Trophoblast cell (in vitro differentiated cells and primary cell): Measurements from ENCODE around the gene THOC6.
A peak's percentile ranks its signal among the peaks of the same experiment; 100 is the strongest.

Experiments used
- DNase-seq, 2 donors: peaks; one replicate each; pipeline ENCODE4 v3.0.0-alpha.2; 2016
- H2AFZ ChIP-seq: 2 replicates; pipeline ENCODE4 v1.6.1; 2013; ENCODE audit warnings: low read length, moderate library complexity, mild to moderate bottlenecking; ENCODE audit not compliant: insufficient read depth, poor library complexity
- H2AK5ac ChIP-seq: 2 replicates; pipeline ENCODE4 v1.6.1; 2013; ENCODE audit warnings: mild to moderate bottlenecking, low read length
- H2BK120ac ChIP-seq: 2 replicates; pipeline ENCODE4 v1.6.1; 2013; ENCODE audit warnings: low read length, mild to moderate bottlenecking, moderate library complexity; ENCODE audit not compliant: insufficient read depth, poor library complexity
- H2BK12ac ChIP-seq: 2 replicates; pipeline ENCODE4 v1.6.1; 2013; ENCODE audit warnings: mild to moderate bottlenecking, low read length, moderate library complexity
- H2BK5ac ChIP-seq: 2 replicates; pipeline ENCODE4 v1.6.1; 2013; ENCODE audit warnings: low read length, low read depth, moderate library complexity, mild to moderate bottlenecking; ENCODE audit not compliant: poor library complexity
- H3K14ac ChIP-seq: 2 replicates; pipeline ENCODE4 v1.6.1; 2013; ENCODE audit warnings: mild to moderate bottlenecking, low read length
- H3K18ac ChIP-seq: 2 replicates; pipeline ENCODE4 v1.6.1; 2013; ENCODE audit warnings: mild to moderate bottlenecking, low read length
- H3K23ac ChIP-seq: 2 replicates; pipeline ENCODE4 v1.6.1; 2013; ENCODE audit warnings: low read length
- H3K27ac ChIP-seq: 2 replicates; pipeline ENCODE4 v1.5.1; 2013; ENCODE audit warnings: low read depth, mild to moderate bottlenecking, inconsistent platforms, low read length, moderate library complexity
- H3K27me3 ChIP-seq: 2 replicates; pipeline ENCODE4 v1.6.1; 2013; ENCODE audit warnings: inconsistent platforms, mild to moderate bottlenecking, low read length, moderate library complexity; ENCODE audit not compliant: insufficient read depth
- H3K36me3 ChIP-seq, 2 experiments: 1 replicate in 1 of 2; 2 replicates in 1 of 2; pipeline ENCODE4 v1.6.1; 2013; ENCODE audit warnings: low read length in 2 of 2, mild to moderate bottlenecking in 2 of 2, moderate library complexity in 1 of 2; ENCODE audit not compliant: insufficient read depth in 2 of 2, control insufficient read depth in 1 of 2
- H3K4ac ChIP-seq: 2 replicates; pipeline ENCODE4 v1.6.1; 2013; ENCODE audit warnings: low read depth, mild to moderate bottlenecking, low read length, moderate library complexity
- H3K4me1 ChIP-seq, 2 experiments: 1 replicate in 1 of 2; 2 replicates in 1 of 2; pipeline ENCODE4 v1.6.1; 2013; ENCODE audit warnings: low read length in 2 of 2, mild to moderate bottlenecking in 2 of 2, moderate library complexity in 1 of 2; ENCODE audit not compliant: insufficient read depth in 2 of 2, control insufficient read depth in 1 of 2
- H3K4me2 ChIP-seq: 2 replicates; pipeline ENCODE4 v1.6.1; 2013; ENCODE audit warnings: inconsistent platforms, mild to moderate bottlenecking, low read length, moderate library complexity
- H3K4me3 ChIP-seq: 2 replicates; pipeline ENCODE4 v1.5.1; 2013; ENCODE audit warnings: mild to moderate bottlenecking, low read depth, low read length, inconsistent platforms
- H3K79me1 ChIP-seq: one replicate; pipeline ENCODE4 v1.6.1; 2013; ENCODE audit warnings: low read length
- H3K79me2 ChIP-seq: 2 replicates; pipeline ENCODE4 v1.6.1; 2013; ENCODE audit warnings: low read length, mild to moderate bottlenecking; ENCODE audit not compliant: control insufficient read depth, insufficient read depth, poor library complexity
- H3K9ac ChIP-seq: 2 replicates; pipeline ENCODE4 v1.6.1; 2013; ENCODE audit warnings: mild to moderate bottlenecking, low read length
- H3K9me3 ChIP-seq: 2 replicates; pipeline ENCODE4 v1.6.1; 2013; ENCODE audit warnings: low read depth, mild to moderate bottlenecking, control low read depth, inconsistent platforms, low read length; ENCODE audit not compliant: insufficient read depth
- H4K12ac ChIP-seq: 2 replicates; pipeline ENCODE4 v1.6.1; 2013; ENCODE audit warnings: low read depth, mild to moderate bottlenecking, low read length, moderate library complexity
- H4K8ac ChIP-seq: 2 replicates; pipeline ENCODE4 v1.6.1; 2013; ENCODE audit warnings: low read depth, mild to moderate bottlenecking, low read length, moderate library complexity
- H4K91ac ChIP-seq: one replicate; pipeline ENCODE4 v1.6.1; 2013; ENCODE audit warnings: low read depth, mild to moderate bottlenecking, low read length, moderate library complexity
- WGBS: extraction: QIAGEN DNeasy Blood & Tissue Kit; methylation state at CpG from one replicate; pipeline ENCODE4 v1.1.7; 2013; ENCODE audit warnings: missing lambda C conversion rate; ENCODE audit not compliant: insufficient read length, insufficient coverage; ENCODE audit errors: extremely low coverage; 5-methylcytosine and 5-hydroxymethylcytosine counted together

Gene THOC6

DNA sequence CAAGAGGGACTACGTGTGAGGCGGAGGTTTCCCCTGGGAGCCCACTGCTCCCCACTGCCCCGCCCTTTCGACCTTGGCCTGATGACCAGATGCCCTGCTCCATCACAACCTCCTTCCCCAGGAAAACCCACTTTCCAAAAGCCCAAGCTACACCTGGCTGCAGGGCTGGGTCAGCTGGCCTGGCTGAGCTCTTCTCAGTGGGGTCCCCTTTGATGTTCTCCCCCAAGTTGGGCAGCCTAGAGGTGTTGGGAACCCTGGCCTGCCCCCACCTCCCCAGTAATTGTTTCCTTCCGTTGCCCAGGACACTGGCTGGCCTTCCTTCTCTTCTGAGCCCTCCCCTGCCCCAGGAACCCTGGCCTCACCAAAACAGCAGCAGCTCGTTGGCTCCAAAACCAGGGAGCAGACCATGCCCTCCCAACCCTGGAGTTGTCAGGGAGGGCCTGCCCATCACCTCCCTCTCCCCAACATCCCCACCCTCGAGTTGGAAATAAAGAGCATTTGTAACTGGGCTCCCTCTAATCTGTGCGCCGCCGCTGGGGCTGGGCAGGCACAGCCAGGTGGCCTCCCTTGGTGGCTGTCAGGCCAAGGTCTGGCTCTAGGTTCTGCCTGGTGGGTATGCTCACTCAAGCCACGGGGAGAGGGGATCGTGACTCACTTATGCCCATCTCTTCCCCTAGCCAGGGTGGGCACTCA, 9.7 kb upstream of the THOC6 start:
- Histone ChIP-seq H3K36me3 (peaks cover 18 to 23% of the 10 kb centered on the region in 2 experiments), H4K91ac (no peak overlapping the region), H3K79me1 (peaks cover 36% of the 10 kb centered on the region), H3K4me1 (peaks cover 34 to 56% of the 10 kb centered on the region in 2 experiments), H3K23ac (no peak overlapping the region), H2BK5ac (no peak overlapping the region), H3K79me2 (peaks cover 22% of the 10 kb centered on the region), H3K27ac (no peak overlapping the region), H3K14ac (no peak overlapping the region), H4K12ac (no peak overlapping the region), H4K8ac (no peak overlapping the region), H2BK12ac (peak overlapping the region; percentile 9), H3K18ac (peak overlapping the region; percentile 17), H3K4me3 (no peak overlapping the region), H2AK5ac (no peak overlapping the region), H3K4me2 (no peak overlapping the region), H3K27me3 (no peaks in the 10 kb centered on the region), H2BK120ac (no peak overlapping the region), H3K4ac (no peak overlapping the region), H3K9ac (no peak overlapping the region), H2AFZ (no peak overlapping the region), H3K9me3 (peaks cover 3% of the 10 kb centered on the region)
- no CpG with 5 or more reads among the region's 12 CpGs for WGBS
- no peak for DNase-seq

DNA sequence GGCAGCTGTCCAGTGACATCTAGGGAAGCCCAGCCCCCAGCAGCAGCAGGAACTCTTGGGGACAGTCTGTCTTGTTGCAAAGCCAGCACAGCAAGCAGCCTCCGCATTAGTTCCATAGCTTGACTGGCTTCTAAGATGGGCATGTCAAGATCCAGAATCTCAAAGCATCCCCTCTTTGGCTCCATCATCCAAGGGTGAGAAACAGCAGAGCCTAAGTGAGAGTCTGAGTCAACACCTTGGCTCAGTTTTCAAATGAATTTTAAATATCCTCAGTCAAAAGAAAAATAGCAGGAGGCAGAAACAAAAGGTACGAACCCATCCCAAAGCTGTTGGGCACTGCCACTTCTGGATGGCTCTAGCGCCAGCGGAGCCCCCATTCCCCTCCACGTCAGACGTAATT, 8.9 kb upstream of the THOC6 start:
- H4K12ac ChIP-seq = no peak overlapping the region

DNA sequence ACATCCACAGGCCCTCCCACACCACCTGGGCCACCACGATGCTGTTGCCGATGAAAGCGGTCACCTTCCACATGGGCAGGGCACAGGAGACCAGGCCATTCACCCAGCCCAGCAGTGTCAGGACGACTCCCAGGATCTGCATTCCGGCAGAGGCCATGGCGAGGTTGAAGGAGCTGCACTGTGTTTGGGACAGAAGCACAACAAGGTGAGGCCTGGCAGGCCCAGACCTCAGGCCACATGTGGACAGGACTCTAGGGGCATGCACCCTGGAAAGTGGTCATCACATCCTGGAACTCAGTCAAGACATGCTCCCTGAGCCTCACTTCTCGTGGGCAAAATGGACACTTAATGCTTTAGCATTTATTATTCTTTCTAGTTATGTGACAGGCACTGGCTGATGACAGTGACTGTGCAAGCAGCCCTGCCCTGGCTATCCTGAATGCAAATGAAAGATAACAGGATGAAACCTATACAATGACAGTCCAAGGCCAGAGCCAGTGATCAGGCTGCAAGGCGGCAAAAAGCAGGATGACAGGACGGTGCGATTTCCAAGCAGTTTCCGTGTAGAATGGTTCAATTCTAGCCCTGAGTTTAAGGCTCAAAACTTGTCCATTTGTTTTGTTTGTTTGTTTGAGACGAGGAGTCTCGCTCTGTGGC, 7.8 kb upstream of the THOC6 start:
- H4K8ac ChIP-seq = no peak overlapping the region
- peaks cover 30% of the 10 kb centered on the region for H3K79me1 ChIP-seq
- H3K14ac ChIP-seq = no peak overlapping the region
- H3K4me3 ChIP-seq = no peak overlapping the region
- peaks cover 25% of the 10 kb centered on the region for H3K79me2 ChIP-seq
- no peak overlapping the region for H4K12ac ChIP-seq
- no peak overlapping the region for H3K23ac ChIP-seq
- no peak overlapping the region for H4K91ac ChIP-seq
- H3K4me2 ChIP-seq = peak overlapping the region; percentile 27
- no peak overlapping the region for H2AK5ac ChIP-seq
- H3K4ac ChIP-seq = peak overlapping the region; percentile 0
- H2BK120ac ChIP-seq = no peak overlapping the region
- DNase-seq = no peak
- H3K9me3 ChIP-seq = peaks cover 3% of the 10 kb centered on the region
- H3K27me3 ChIP-seq = no peaks in the 10 kb centered on the region
- no peak overlapping the region for H3K9ac ChIP-seq
- H2AFZ ChIP-seq = no peak overlapping the region
- H3K36me3 ChIP-seq = peaks cover 18 to 23% of the 10 kb centered on the region in 2 experiments
- WGBS = no CpG with 5 or more reads among the region's 13 CpGs
- H3K18ac ChIP-seq = no peak overlapping the region
- no peak overlapping the region for H2BK5ac ChIP-seq
- H2BK12ac ChIP-seq = no peak overlapping the region
- H3K4me1 ChIP-seq = peaks cover 32 to 50% of the 10 kb centered on the region in 2 experiments
- H3K27ac ChIP-seq = no peak overlapping the region

More for the DNA sequence above, 8.9 kb upstream of the THOC6 start:
- Histone ChIP-seq H3K4me3 (no peak overlapping the region), H2BK12ac (no peak overlapping the region), H2BK120ac (no peak overlapping the region), H3K23ac (no peak overlapping the region), H2AFZ (no peak overlapping the region), H3K79me1 (peaks cover 32% of the 10 kb centered on the region), H2AK5ac (no peak overlapping the region), H3K79me2 (peaks cover 22% of the 10 kb centered on the region), H3K18ac (no peak overlapping the region), H3K9ac (no peak overlapping the region), H4K91ac (no peak overlapping the region), H3K36me3 (peaks cover 18 to 23% of the 10 kb centered on the region in 2 experiments), H3K27ac (no peak overlapping the region), H3K4ac (peak overlapping the region; percentile 9), H3K27me3 (no peaks in the 10 kb centered on the region), H3K4me2 (no peak overlapping the region), H4K8ac (no peak overlapping the region), H2BK5ac (no peak overlapping the region), H3K4me1 (peaks cover 36 to 58% of the 10 kb centered on the region in 2 experiments), H3K9me3 (peaks cover 3% of the 10 kb centered on the region), H3K14ac (no peak overlapping the region)
- no CpG with 5 or more reads among the region's 6 CpGs for WGBS
- no peak for DNase-seq

DNA sequence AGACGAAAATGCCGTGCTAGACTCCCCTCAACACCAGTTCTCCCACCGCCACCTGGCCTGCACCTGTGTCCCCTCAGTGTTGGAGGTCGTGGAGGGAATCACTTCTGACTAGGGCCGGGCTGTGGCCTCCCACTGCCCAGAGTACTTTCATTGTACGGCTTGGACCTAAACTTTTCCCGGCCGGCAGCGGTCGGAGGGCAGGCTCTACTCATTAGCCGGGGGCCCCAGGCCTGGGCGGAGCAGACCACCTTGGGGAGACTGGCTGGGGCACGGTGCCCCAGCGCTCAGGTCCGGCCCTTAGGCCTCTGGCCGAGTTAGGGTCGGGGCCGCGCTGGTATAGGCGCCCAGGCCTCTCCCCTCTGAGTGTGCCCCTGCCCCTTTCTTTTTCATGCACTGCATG, 6.5 kb upstream of the THOC6 start:
- no peak for DNase-seq
- peak overlapping the region; percentile 66 for H3K4me2 ChIP-seq
- peak overlapping the region; percentile 93 for H3K4ac ChIP-seq
- peak overlapping the region; percentile 73 for H3K9ac ChIP-seq
- peaks cover 26 to 30% of the 10 kb centered on the region in 2 experiments for H3K36me3 ChIP-seq
- H2BK5ac ChIP-seq = peak overlapping the region; percentile 63
- peak overlapping the region; percentile 57 for H4K8ac ChIP-seq
- H3K79me1 ChIP-seq = peaks cover 34% of the 10 kb centered on the region
- WGBS = no CpG with 5 or more reads among the region's 20 CpGs
- peak overlapping the region; percentile 73 for H2AK5ac ChIP-seq
- H3K18ac ChIP-seq = peak overlapping the region; percentile 92
- peaks cover 31% of the 10 kb centered on the region for H3K79me2 ChIP-seq
- H3K27me3 ChIP-seq = no peaks in the 10 kb centered on the region
- H3K9me3 ChIP-seq = peaks cover 3% of the 10 kb centered on the region
- peak overlapping the region; percentile 85 for H3K14ac ChIP-seq
- peak overlapping the region; percentile 97 for H4K91ac ChIP-seq
- H3K4me3 ChIP-seq = peak overlapping the region; percentile 98
- no peak overlapping the region for H2AFZ ChIP-seq
- peak overlapping the region; percentile 42 for H2BK12ac ChIP-seq
- peak overlapping the region; percentile 13 for H4K12ac ChIP-seq
- peak overlapping the region; percentile 87 for H3K27ac ChIP-seq
- peaks cover 28 to 41% of the 10 kb centered on the region in 2 experiments for H3K4me1 ChIP-seq
- peak overlapping the region; percentile 86 for H2BK120ac ChIP-seq
- H3K23ac ChIP-seq = no peak overlapping the region
